Sigmoid colon (tissue), 4 donors: ENCODE results near the gene MALAT1.

Experiments used
- CTCF ChIP-seq, 4 experiments: fragments of 450-650 bp in 3 of 4; fragments of 200-600 bp in 1 of 4; IDR thresholded peaks; one replicate each; pipeline ENCODE4 v1.5.1; 2016 to 2019; ENCODE audit warnings: antibody characterized with exemption in 4 of 4, mild to moderate bottlenecking in 3 of 4, moderate library complexity in 2 of 4
- EP300 ChIP-seq, 4 donors: sonication (generic); formaldehyde crosslinking; IDR thresholded peaks; one replicate each; pipeline ENCODE4 v1.6.1; 2017; ENCODE audit warnings: antibody characterized with exemption in 4 of 4
- POLR2A ChIP-seq, 2 donors: fragments of 450-650 bp; IDR thresholded peaks; one replicate each; pipeline ENCODE4 v1.6.1; 2016; ENCODE audit warnings: antibody characterized with exemption in 2 of 2, mild to moderate bottlenecking in 2 of 2, moderate library complexity in 2 of 2
- POLR2AphosphoS5 ChIP-seq, 4 donors: sonication (generic); formaldehyde crosslinking; IDR thresholded peaks; one replicate each; pipeline ENCODE4 v1.6.1; 2017; ENCODE audit warnings: antibody characterized with exemption in 4 of 4

GRCh38 chr11:65537620-65538231, 38.9 kb downstream of the MALAT1 start:
- no peak for TF ChIP-seq POLR2A (IDR thresholded peaks at IDR 0.05)
- no peak for TF ChIP-seq CTCF (IDR thresholded peaks at IDR 0.05)
- no peak for TF ChIP-seq EP300 (IDR thresholded peaks at IDR 0.05)
- no peak for TF ChIP-seq POLR2AphosphoS5 (IDR thresholded peaks at IDR 0.05)
